PC-9 (cell line): ENCODE data around the gene CCR6. TPM values are rescaled to one million over a fixed set of nuclear protein-coding genes. Genes with fewer than 3 reads are reported as not detected.

ENCODE experiments used
- BruUV-seq: library from RNA; stranded (reverse); fragments of 400-500 nt; replicated peaks from 2 replicates; lab custom pipeline; 2021; lab: Mats Ljungman, UMichigan
- CTCF ChIA-PET: fragments of 300-600 bp; sonication (Branson Sonifier 250); formaldehyde crosslinking; loops from one replicate; lab custom pipeline; 2022; ENCODE audit warnings: antibody characterized with exemption; lab: Charles Lee
- POLR2A ChIA-PET: fragments of 300-600 bp; sonication (Branson Sonifier 250); formaldehyde crosslinking; loops from one replicate; lab custom pipeline; 2022; ENCODE audit warnings: antibody characterized with exemption; ENCODE audit not compliant: unreplicated experiment; lab: Charles Lee
- DNase-seq, 2 experiments: peaks; one replicate each; pipeline versions ENCODE4 v3.0.0 to v3.0.0-alpha.2; 2015 to 2022; ENCODE audit warnings: mixed read lengths in 1 of 2
- H2AFZ ChIP-seq: fragments of 200-600 bp; sonication (generic); 2 replicates; pipeline ENCODE4 v1.8.1; 2017; ENCODE audit warnings: antibody characterized with exemption
- H3F3A ChIP-seq: fragments of 200-600 bp; sonication (generic); 2 replicates; pipeline ENCODE4 v1.8.1; 2017; ENCODE audit warnings: antibody characterized with exemption, mild to moderate bottlenecking, low read depth; ENCODE audit not compliant: insufficient read depth
- H3K27ac ChIP-seq: fragments of 200-600 bp; sonication (generic); 2 replicates; pipeline ENCODE4 v1.6.1; 2016; ENCODE audit warnings: mixed run types
- H3K27me3 ChIP-seq: fragments of 200-600 bp; sonication (generic); 2 replicates; pipeline ENCODE4 v1.6.1; 2016; ENCODE audit warnings: low read depth, mixed run types; ENCODE audit not compliant: insufficient read depth
- H3K36me3 ChIP-seq: fragments of 200-600 bp; sonication (generic); 2 replicates; pipeline ENCODE4 v1.6.1; 2016; ENCODE audit warnings: low read depth, mixed run types
- H3K4me1 ChIP-seq: fragments of 200-600 bp; sonication (generic); replicated peaks from 2 replicates; pipeline ENCODE4 v1.6.1; 2016; ENCODE audit warnings: mixed run types; ENCODE audit not compliant: insufficient read depth
- H3K4me2 ChIP-seq: fragments of 200-600 bp; sonication (generic); 2 replicates; pipeline ENCODE4 v1.6.1; 2017; ENCODE audit warnings: mixed run types
- H3K4me3 ChIP-seq: fragments of 200-600 bp; sonication (generic); 2 replicates; pipeline ENCODE4 v1.6.1; 2016; ENCODE audit warnings: mixed run types
- H3K79me2 ChIP-seq: fragments of 200-600 bp; sonication (generic); 2 replicates; pipeline ENCODE4 v1.6.1; 2017; ENCODE audit warnings: low read depth, mixed run types
- H3K9me2 ChIP-seq: fragments of 200-600 bp; sonication (generic); 2 replicates; pipeline ENCODE4 v1.8.1; 2017; ENCODE audit warnings: mild to moderate bottlenecking; ENCODE audit not compliant: insufficient read depth
- H3K9me3 ChIP-seq: fragments of 200-600 bp; sonication (generic); 2 replicates; pipeline ENCODE4 v1.8.1; 2016; ENCODE audit warnings: low read depth; ENCODE audit not compliant: insufficient read depth
- H4K20me1 ChIP-seq: fragments of 200-600 bp; sonication (generic); 2 replicates; pipeline ENCODE4 v1.8.1; 2017; ENCODE audit not compliant: insufficient read depth
- EZH2 ChIP-seq: fragments of 200-600 bp; sonication (generic); IDR thresholded peaks from 2 replicates; pipeline ENCODE4 v1.8.0; 2017; ENCODE audit warnings: antibody characterized with exemption, low read depth
- intact Hi-C: fragments of 100-400 bp; cut with micrococcal nuclease; formaldehyde crosslinking; loops from one replicate; pipeline ENCODE4 v1.10.0; 2022; ENCODE audit not compliant: unreplicated experiment
- total RNA-seq: library from RNA; stranded (reverse); gene quantifications from 2 replicates; pipeline ENCODE4 v1.2.3, GENCODE V29; 2021
- TF ChIP-seq, protein P1 (sequence below): fragments of 200-600 bp; sonication (generic); conservative IDR thresholded peaks from 2 replicates; pipeline ENCODE4 v1.6.1; 2017; ENCODE audit warnings: mixed run types, antibody characterized with exemption, mild to moderate bottlenecking, moderate library complexity

Gene CCR6
- total RNA-seq, 1 experiment from 2014 or later = not detected

- Histone ChIP-seq H3F3A (no peaks in the 10 kb centered on the region), H2AFZ (no peak overlapping the region), H3K4me1 (no peaks in the 10 kb centered on the region), H3K36me3 (no peaks in the 10 kb centered on the region), H3K4me2 (no peak overlapping the region), H3K4me3 (no peak overlapping the region), H3K27me3 (peaks cover 80% of the 10 kb centered on the region), H3K9me3 (no peaks in the 10 kb centered on the region), H4K20me1 (no peaks in the 10 kb centered on the region), H3K9me2 (no peaks in the 10 kb centered on the region), H3K79me2 (no peaks in the 10 kb centered on the region), H3K27ac (no peak overlapping the region)
- no peak for DNase-seq
- CTCF ChIA-PET = no interaction called here
- POLR2A ChIA-PET = no interaction called here
- BruUV-seq = no TSS peak
- TF ChIP-seq, protein P1, sequence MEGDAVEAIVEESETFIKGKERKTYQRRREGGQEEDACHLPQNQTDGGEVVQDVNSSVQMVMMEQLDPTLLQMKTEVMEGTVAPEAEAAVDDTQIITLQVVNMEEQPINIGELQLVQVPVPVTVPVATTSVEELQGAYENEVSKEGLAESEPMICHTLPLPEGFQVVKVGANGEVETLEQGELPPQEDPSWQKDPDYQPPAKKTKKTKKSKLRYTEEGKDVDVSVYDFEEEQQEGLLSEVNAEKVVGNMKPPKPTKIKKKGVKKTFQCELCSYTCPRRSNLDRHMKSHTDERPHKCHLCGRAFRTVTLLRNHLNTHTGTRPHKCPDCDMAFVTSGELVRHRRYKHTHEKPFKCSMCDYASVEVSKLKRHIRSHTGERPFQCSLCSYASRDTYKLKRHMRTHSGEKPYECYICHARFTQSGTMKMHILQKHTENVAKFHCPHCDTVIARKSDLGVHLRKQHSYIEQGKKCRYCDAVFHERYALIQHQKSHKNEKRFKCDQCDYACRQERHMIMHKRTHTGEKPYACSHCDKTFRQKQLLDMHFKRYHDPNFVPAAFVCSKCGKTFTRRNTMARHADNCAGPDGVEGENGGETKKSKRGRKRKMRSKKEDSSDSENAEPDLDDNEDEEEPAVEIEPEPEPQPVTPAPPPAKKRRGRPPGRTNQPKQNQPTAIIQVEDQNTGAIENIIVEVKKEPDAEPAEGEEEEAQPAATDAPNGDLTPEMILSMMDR = no peak
- no peak for TF ChIP-seq EZH2
- intact Hi-C loops = no loop called here
Measured at GRCh38 chr6:167120583-167120903, 2.4 kb upstream of the CCR6 start.

GRCh38 chr6:167121335-167121841, 1.5 kb upstream of the CCR6 start:
- Histone ChIP-seq H3K36me3 (no peaks in the 10 kb centered on the region), H3F3A (no peaks in the 10 kb centered on the region), H3K79me2 (no peaks in the 10 kb centered on the region), H3K4me1 (no peaks in the 10 kb centered on the region), H4K20me1 (no peaks in the 10 kb centered on the region), H2AFZ (no peak overlapping the region), H3K27me3 (peaks cover 80% of the 10 kb centered on the region), H3K4me3 (no peak overlapping the region), H3K4me2 (no peak overlapping the region), H3K9me2 (no peaks in the 10 kb centered on the region), H3K27ac (no peak overlapping the region), H3K9me3 (no peaks in the 10 kb centered on the region)
- ChIA-PET POLR2A (no interaction called here), CTCF (no interaction called here)
- intact Hi-C loops = no loop called here
- BruUV-seq = no TSS peak
- TF ChIP-seq, protein P1 = no peak
- TF ChIP-seq EZH2 = no peak
- DNase-seq = no peak

DNA sequence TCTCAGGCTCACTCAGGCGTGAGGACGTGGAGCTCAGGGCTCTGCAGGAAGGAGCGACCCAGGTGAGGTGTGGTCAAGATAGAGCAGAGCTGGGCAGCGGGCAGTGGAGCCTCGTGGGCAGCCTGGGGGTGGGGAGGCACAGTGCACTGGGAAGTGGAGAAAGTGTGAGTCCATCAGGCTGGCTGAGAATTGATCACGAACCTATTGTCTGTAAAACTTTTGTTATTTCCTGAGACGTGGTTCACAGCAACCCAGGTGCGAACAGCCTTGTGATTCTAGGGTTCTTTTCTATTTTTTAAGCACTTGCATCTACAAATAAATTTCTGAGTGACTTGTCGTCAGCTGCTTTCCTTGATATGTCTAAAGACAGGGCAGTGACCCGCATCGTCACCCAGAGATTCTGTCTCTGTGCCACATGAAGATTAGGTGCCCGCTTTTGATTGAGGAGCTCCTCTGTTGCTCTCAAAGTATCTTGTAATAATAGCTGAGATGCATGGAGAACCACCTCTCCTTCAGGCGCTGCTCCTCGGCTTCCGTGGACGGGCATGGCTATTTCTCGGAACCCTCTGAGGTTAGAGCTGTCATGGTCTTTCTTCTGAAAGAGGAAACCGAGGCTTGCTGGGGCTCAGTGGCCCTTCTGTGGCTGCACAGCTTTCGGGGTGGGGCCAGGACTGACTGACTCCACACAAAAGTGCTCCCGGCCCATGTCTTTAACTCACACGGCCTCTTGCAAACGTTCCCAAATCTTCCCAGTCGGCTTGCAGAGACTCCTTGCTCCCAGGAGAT, 662 bp upstream of the CCR6 start:
- CTCF ChIA-PET = no interaction called here
- Histone ChIP-seq H3K27me3 (peaks cover 75% of the 10 kb centered on the region), H3K4me1 (no peaks in the 10 kb centered on the region), H3K4me3 (no peak overlapping the region), H2AFZ (no peak overlapping the region), H3K79me2 (no peaks in the 10 kb centered on the region), H3K9me2 (no peaks in the 10 kb centered on the region), H3K27ac (no peak overlapping the region), H3K9me3 (no peaks in the 10 kb centered on the region), H3F3A (no peaks in the 10 kb centered on the region), H4K20me1 (no peaks in the 10 kb centered on the region), H3K4me2 (no peak overlapping the region), H3K36me3 (no peaks in the 10 kb centered on the region)
- POLR2A ChIA-PET = no interaction called here
- no peak for DNase-seq
- TF ChIP-seq EZH2 = no peak; the same call in 1 of the 2 replicates
- TF ChIP-seq, protein P1 = no peak
- no TSS peak for BruUV-seq
- intact Hi-C loops = no loop called here
